T-cell (primary cell): ENCODE data around the gene LBHD1. TPM values are rescaled to one million over a fixed set of nuclear protein-coding genes. Genes with fewer than 3 reads are reported as not detected.
"Not testable (repeated sequence)": the region's sequence is repeated elsewhere in the genome, so short reads cannot be mapped to it uniquely, and the experiment has no call there.

Source experiments
- ATAC-seq, 4 experiments: fragments of 200-7000 bp in 3 of 4; fragments of 150-1000 bp in 1 of 4; cut with Tn5 transposase; replicated peaks in 1 of 4; 1 replicate in 3 of 4; 2 replicates in 1 of 4; pipeline ENCODE4 v1.10.0; 2021; ENCODE audit warnings: moderate library complexity in 3 of 4, mild to moderate bottlenecking in 2 of 4, moderate number of reproducible peaks in 1 of 4
- CTCF ChIA-PET, 2 donors: fragments of 300-600 bp; sonication (Branson Sonifier 250); formaldehyde crosslinking; loops; one replicate each; lab custom pipeline; 2022; ENCODE audit warnings: antibody characterized with exemption in 2 of 2; lab: Charles Lee
- POLR2A ChIA-PET, 2 donors: fragments of 300-600 bp; sonication (Branson Sonifier 250); formaldehyde crosslinking; loops; one replicate each; lab custom pipeline; 2022; ENCODE audit warnings: antibody characterized with exemption in 2 of 2; lab: Charles Lee
- DNase-seq, 35 experiments: peaks; one replicate each; pipeline versions ENCODE4 v3.0.0 to v3.0.0-alpha.2; 2013 to 2023
- H3K27ac ChIP-seq: one replicate; pipeline ENCODE4 v1.5.1; 2013; ENCODE audit warnings: low read length
- H3K27me3 ChIP-seq, 2 experiments: replicated peaks in 1 of 2; 1 replicate in 1 of 2; 2 replicates in 1 of 2; pipeline versions ENCODE4 v1.6.1 to v1.7.0; 2013; ENCODE audit warnings: low read length in 1 of 2, mixed read lengths in 1 of 2; ENCODE audit not compliant: control insufficient read depth in 2 of 2, insufficient read depth in 2 of 2; ENCODE audit errors: extremely low read depth in 1 of 2
- H3K36me3 ChIP-seq, 2 donors: 1 replicate in 1 of 2; 2 replicates in 1 of 2; pipeline versions ENCODE4 v1.6.1 to v1.7.0; 2013; ENCODE audit warnings: low read length in 1 of 2; ENCODE audit not compliant: control insufficient read depth in 2 of 2, insufficient read depth in 1 of 2; ENCODE audit errors: extremely low read depth in 1 of 2
- H3K4me1 ChIP-seq, 2 experiments: 1 replicate in 1 of 2; 2 replicates in 1 of 2; pipeline versions ENCODE4 v1.6.1 to v1.7.0; 2013; ENCODE audit warnings: low read length in 2 of 2, mixed read lengths in 1 of 2; ENCODE audit not compliant: insufficient read depth in 2 of 2, control insufficient read depth in 1 of 2; ENCODE audit errors: extremely low read depth in 1 of 2
- H3K4me3 ChIP-seq, 2 donors: 1 replicate in 1 of 2; 2 replicates in 1 of 2; pipeline versions ENCODE4 v1.5.1 to v1.7.0; 2013; ENCODE audit warnings: mild to moderate bottlenecking in 2 of 2, low read length in 1 of 2, moderate library complexity in 1 of 2; ENCODE audit not compliant: control insufficient read depth in 1 of 2; ENCODE audit errors: extremely low read depth in 1 of 2
- H3K9me3 ChIP-seq: 2 replicates; pipeline ENCODE4 v1.7.0; 2013
- H3K27ac Mint-ChIP-seq, 2 donors: one replicate each; pipeline ENCODE4 v1.8.0; 2020 to 2021; ENCODE audit warnings: mild to moderate bottlenecking in 2 of 2, mixed read lengths in 2 of 2
- H3K27me3 Mint-ChIP-seq, 2 donors: one replicate each; pipeline ENCODE4 v1.8.0; 2021 to 2022; ENCODE audit warnings: mixed read lengths in 2 of 2
- H3K36me3 Mint-ChIP-seq: one replicate; pipeline ENCODE4 v1.8.0; 2021; ENCODE audit warnings: mixed read lengths
- H3K4me1 Mint-ChIP-seq, 3 donors: one replicate each; pipeline ENCODE4 v1.8.0; 2020 to 2022; ENCODE audit warnings: mixed read lengths in 3 of 3, mild to moderate bottlenecking in 1 of 3
- H3K4me3 Mint-ChIP-seq, 3 donors: one replicate each; pipeline ENCODE4 v1.8.0; 2020 to 2022; ENCODE audit warnings: mild to moderate bottlenecking in 3 of 3, mixed read lengths in 3 of 3, moderate library complexity in 3 of 3
- H3K9me3 Mint-ChIP-seq, 3 donors: one replicate each; pipeline ENCODE4 v1.8.0; 2020 to 2022; ENCODE audit warnings: mixed read lengths in 3 of 3
- WGBS: methylation state at CpG from one replicate; pipeline ENCODE4 v1.1.5; 2013; ENCODE audit warnings: missing lambda C conversion rate; ENCODE audit not compliant: insufficient coverage; 5-methylcytosine and 5-hydroxymethylcytosine counted together
- total RNA-seq, 35 experiments: library from RNA in 6 of 35; stranded (reverse) in 6 of 35; fragments of 120-200 nt in 1 of 35; gene quantifications; one replicate each; pipeline versions ENCODE4 v1.2.1 to v1.2.4 and lab custom pipeline; 2013 to 2026

The LBHD1 gene
- total RNA-seq, 5 donors from 2014 or later (not counting 1 experiment from before 2014, with no cell fraction given), result 15.5 to 24.7 (median 20.7) TPM

- H3K27ac Mint-ChIP-seq, result peak overlapping the region; percentile 95 to 97
- peaks cover 17 to 27% (median 24%) of the 10 kb centered on the region in 3 donors for H3K4me1 Mint-ChIP-seq
- peak overlapping the region; percentile 85 for H3K27ac ChIP-seq
- ATAC-seq (no peak), DNase-seq (no peak)
- peak overlapping the region; percentile 83 to 95 for H3K4me3 ChIP-seq
- WGBS, result 17% methylated on average over 5 of the region's 8 CpGs
- H3K4me1 ChIP-seq, result peaks cover 15 to 27% of the 10 kb centered on the region in 2 experiments
- H3K9me3 ChIP-seq, result no peaks in the 10 kb centered on the region
- ChIA-PET POLR2A (interaction anchor here (0.7 to 1.5 kb wide), 4 partner anchors 29 to 233 kb away, joined by 6 to 9 read pairs (median 8); partner anchors contain the start of genes C11orf98 (in 1 of the 2), CSKMT (in 1 of the 2) and TUT1 (in 1 of the 2)), CTCF (interaction anchor here in 1 of 2 donors (0.5 to 2.3 kb wide), 8 partner anchors 9 to 198 kb away, joined by 3 to 17 read pairs (median 6); partner anchors contain the start of genes C11orf98, CSKMT and TUT1)
- H3K27me3 Mint-ChIP-seq, result no peaks in the 10 kb centered on the region
- peaks cover 9% of the 10 kb centered on the region for H3K36me3 Mint-ChIP-seq
- H3K9me3 Mint-ChIP-seq, result no peaks in the 10 kb centered on the region
- peak overlapping the region; percentile 90 to 99 (median 94) for H3K4me3 Mint-ChIP-seq
- H3K36me3 ChIP-seq, result peaks cover 6 to 25% of the 10 kb centered on the region in 2 donors
- no peaks in the 10 kb centered on the region for H3K27me3 ChIP-seq
Measured at GRCh38 chr11:62621027-62621566, 51.0 kb downstream of the LBHD1 start.

- POLR2A ChIA-PET, H3K4me3 Mint-ChIP-seq, H3K4me3 ChIP-seq, H3K9me3 Mint-ChIP-seq, DNase-seq, H3K27ac ChIP-seq, H3K27me3 ChIP-seq, H3K27ac Mint-ChIP-seq, ATAC-seq, H3K27me3 Mint-ChIP-seq, H3K9me3 ChIP-seq: not testable (repeated sequence)
- H3K36me3 ChIP-seq, result peaks cover 9 to 22% of the 10 kb centered on the region in 2 donors
- H3K4me1 ChIP-seq, result peaks cover 15 to 35% of the 10 kb centered on the region in 2 experiments
- CTCF ChIA-PET, result interaction anchor here in 1 of 2 donors (0.6 kb wide), 1 partner anchor 23 kb away, joined by 8 read pairs; no protein-coding TSS in a partner anchor
- Mint-ChIP-seq H3K4me1 (peaks cover 25 to 43% (median 35%) of the 10 kb centered on the region in 3 donors), H3K36me3 (peaks cover 11% of the 10 kb centered on the region)
- WGBS, result 95% methylated on average over 2 of the region's 14 CpGs
Measured at GRCh38 chr11:62616957-62617356, 55.1 kb downstream of the LBHD1 start.

- peaks cover 9 to 26% of the 10 kb centered on the region in 2 donors for H3K36me3 ChIP-seq
- no peaks in the 10 kb centered on the region for H3K27me3 Mint-ChIP-seq
- no peaks in the 10 kb centered on the region for H3K9me3 Mint-ChIP-seq
- ATAC-seq (no peak), DNase-seq (no peak)
- no peak overlapping the region for H3K27ac Mint-ChIP-seq
- H3K4me3 Mint-ChIP-seq, result no peak overlapping the region
- H3K9me3 ChIP-seq, result no peaks in the 10 kb centered on the region
- CTCF ChIA-PET, result no interaction called here
- 96% methylated on average over 4 of the region's 7 CpGs for WGBS
- peaks cover 7 to 36% of the 10 kb centered on the region in 2 experiments for H3K4me1 ChIP-seq
- H3K27ac ChIP-seq, result no peak overlapping the region
- H3K36me3 Mint-ChIP-seq, result peaks cover 12% of the 10 kb centered on the region
- no peaks in the 10 kb centered on the region for H3K27me3 ChIP-seq
- H3K4me1 Mint-ChIP-seq, result peaks cover 24 to 46% (median 39%) of the 10 kb centered on the region in 3 donors
- H3K4me3 ChIP-seq, result no peak overlapping the region
- POLR2A ChIA-PET, result interaction anchor here in 1 of 2 donors (0.6 kb wide), 1 partner anchor 1187 kb away, joined by 4 read pairs; no protein-coding TSS in a partner anchor
Measured at GRCh38 chr11:62615521-62615920, 56.5 kb downstream of the LBHD1 start.

- peaks cover 35 to 47% (median 42%) of the 10 kb centered on the region in 3 donors for H3K4me1 Mint-ChIP-seq
- peaks cover 20% of the 10 kb centered on the region for H3K36me3 Mint-ChIP-seq
Measured at GRCh38 chr11:62614275-62614674, 57.8 kb downstream of the LBHD1 start.

GRCh38 chr11:62613291-62613778, 58.7 kb downstream of the LBHD1 start:
- H3K27me3 Mint-ChIP-seq, result no peaks in the 10 kb centered on the region
- Histone ChIP-seq H3K27ac (peak overlapping the region; percentile 73), H3K9me3 (no peaks in the 10 kb centered on the region), H3K4me3 (peak overlapping the region in 1 of 2 donors; percentile 85), H3K27me3 (no peaks in the 10 kb centered on the region), H3K4me1 (peaks cover 3 to 50% of the 10 kb centered on the region in 2 experiments), H3K36me3 (peaks cover 9 to 48% of the 10 kb centered on the region in 2 donors)
- H3K4me3 Mint-ChIP-seq, result peak overlapping the region in 1 of 3 donors; percentile 54
- peaks cover 42 to 50% (median 46%) of the 10 kb centered on the region in 3 donors for H3K4me1 Mint-ChIP-seq
- no peaks in the 10 kb centered on the region for H3K9me3 Mint-ChIP-seq
- WGBS, result 86% methylated on average over 10 of the region's 15 CpGs
- peak overlapping the region; percentile 84 to 94 for H3K27ac Mint-ChIP-seq
- ChIA-PET POLR2A (interaction anchor here in 1 of 2 donors (0.5 to 0.7 kb wide), 2 partner anchors 54 to 69 kb away, joined by 7 to 8 read pairs; no protein-coding TSS in a partner anchor), CTCF (interaction anchor here (0.6 to 1.4 kb wide), 5 partner anchors 9 to 52 kb away, joined by 3 to 6 read pairs (median 4); partner anchors contain the start of genes B3GAT3 (in 1 of the 2), C11orf98 (in 1 of the 2), CSKMT (in 1 of the 2) and TUT1 (in 1 of the 2))
- DNase-seq, result no peak
- H3K36me3 Mint-ChIP-seq, result peaks cover 23% of the 10 kb centered on the region
- peak in 1 of 4 experiments; percentile 2 for ATAC-seq

More at GRCh38 chr11:62614275-62614674, 57.8 kb downstream of the LBHD1 start:
- ChIA-PET CTCF (interaction anchor here in 1 of 2 donors (1.4 kb wide), 1 partner anchor 23 kb away, joined by 5 read pairs; the partner anchor contains the start of gene TUT1), POLR2A (no interaction called here)
- Mint-ChIP-seq H3K4me3 (peak overlapping the region in 2 of 3 donors; percentile 53 to 54), H3K27ac (peak overlapping the region; percentile 82 to 94), H3K9me3 (no peaks in the 10 kb centered on the region), H3K27me3 (no peaks in the 10 kb centered on the region)
- Histone ChIP-seq H3K9me3 (no peaks in the 10 kb centered on the region), H3K4me1 (peaks cover 5 to 41% of the 10 kb centered on the region in 2 experiments), H3K27ac (peak overlapping the region; percentile 6), H3K36me3 (peaks cover 9 to 39% of the 10 kb centered on the region in 2 donors), H3K27me3 (no peaks in the 10 kb centered on the region), H3K4me3 (no peak overlapping the region)
- WGBS, result 78% methylated on average over 6 of the region's 8 CpGs
- ATAC-seq (no peak), DNase-seq (no peak)
